HepG2 (cell line): ENCODE measurements around the gene NFATC3. TPM values are rescaled to one million over a fixed set of nuclear protein-coding genes. Genes with fewer than 3 reads are reported as not detected.
A peak's percentile ranks its signal among the peaks of the same experiment; 100 is the strongest.

Source experiments
- AGO1 ChIP-seq: fragments of 200-400 bp; formaldehyde crosslinking; IDR thresholded peaks from 2 replicates; pipeline ENCODE4 v1.6.1; 2017; ENCODE audit warnings: mild to moderate bottlenecking, low read depth, low read length, moderate library complexity; ENCODE audit not compliant: poor library complexity, severe bottlenecking
- CEBPZ ChIP-seq: IDR thresholded peaks from 2 replicates; pipeline ENCODE4 v1.6.1; 2012; ENCODE audit warnings: low read length, improper control_type of control experiment
- NCOA5 ChIP-seq: sonication (generic); formaldehyde crosslinking; IDR thresholded peaks from 2 replicates; pipeline ENCODE4 v1.4.0; 2020; ENCODE audit warnings: missing genetic modification reagents
- NR2F1 ChIP-seq, 2 experiments: fragments of 450-650 bp in 1 of 2; formaldehyde crosslinking in 1 of 2; IDR thresholded peaks; 2 replicates each; pipeline versions ENCODE4 v1.5.0 to v1.6.1; 2016 to 2020; ENCODE audit warnings: mild to moderate bottlenecking in 1 of 2, missing compliant biosample characterization in 1 of 2, missing genetic modification reagents in 1 of 2, moderate library complexity in 1 of 2
- SKI ChIP-seq: fragments of 450-650 bp; IDR thresholded peaks from one replicate; pipeline ENCODE4 v1.6.1; 2018; ENCODE audit warnings: mild to moderate bottlenecking; ENCODE audit not compliant: partially characterized antibody
- SYNCRIP ChIP-seq: fragments of 200-400 bp; formaldehyde crosslinking; IDR thresholded peaks from 2 replicates; pipeline ENCODE4 v1.6.1; 2018; ENCODE audit warnings: mild to moderate bottlenecking, low read depth, low read length; ENCODE audit not compliant: insufficient read depth
- ZBTB1 ChIP-seq: sonication (generic); formaldehyde crosslinking; IDR thresholded peaks from 2 replicates; pipeline ENCODE4 v1.4.0; 2020; ENCODE audit warnings: missing genetic modification reagents, borderline replicate concordance
- ZBTB14 ChIP-seq: sonication (generic); formaldehyde crosslinking; IDR thresholded peaks from 2 replicates; pipeline ENCODE4 v1.4.0; 2020; ENCODE audit warnings: missing genetic modification reagents
- ZFP91 ChIP-seq: sonication (generic); formaldehyde crosslinking; IDR thresholded peaks from 2 replicates; pipeline ENCODE4 v1.9.0; 2022; ENCODE audit warnings: missing genetic modification reagents, mild to moderate bottlenecking, borderline replicate concordance
- ZNF138 ChIP-seq: sonication (generic); formaldehyde crosslinking; IDR thresholded peaks from 2 replicates; pipeline ENCODE4 v1.5.0; 2020; ENCODE audit warnings: mild to moderate bottlenecking, low read depth, missing genetic modification reagents
- ZNF44 ChIP-seq: sonication (generic); formaldehyde crosslinking; IDR thresholded peaks from 2 replicates; pipeline ENCODE4 v1.5.1; 2020; ENCODE audit warnings: mild to moderate bottlenecking, missing genetic modification reagents
- ZNF558 ChIP-seq: sonication (generic); formaldehyde crosslinking; IDR thresholded peaks from 2 replicates; pipeline ENCODE4 v1.9.0; 2022; ENCODE audit warnings: mild to moderate bottlenecking, missing genetic modification reagents, borderline replicate concordance
- ZNF652 ChIP-seq: IDR thresholded peaks from 2 replicates; pipeline ENCODE4 v1.6.1; 2016; ENCODE audit warnings: low read depth, borderline replicate concordance
- ZNF768 ChIP-seq: sonication (generic); formaldehyde crosslinking; IDR thresholded peaks from 2 replicates; pipeline ENCODE4 v1.4.0; 2020; ENCODE audit warnings: missing genetic modification reagents
- ZNF792 ChIP-seq: IDR thresholded peaks from 2 replicates; pipeline ENCODE4 v1.6.1; 2016
- ZSCAN22 ChIP-seq: sonication (generic); formaldehyde crosslinking; IDR thresholded peaks from 2 replicates; pipeline ENCODE4 v1.4.0; 2020; ENCODE audit warnings: mild to moderate bottlenecking, missing genetic modification reagents
- polyA plus RNA-seq, 8 experiments: library from polyadenylated mRNA; depleted of rRNA in 3 of 8; stranded (reverse) in 7 of 8; unstranded in 1 of 8; fragments of >200 nt; fragmentation: Illumina TruSeq in 4 of 8; extraction: Trizol in 4 of 8; gene quantifications; 2 replicates each; pipeline versions ENCODE4 v1.2.1 to v1.2.3, GENCODE V29; 2011 to 2016; ENCODE audit warnings: low read depth in 4 of 8, missing spikeins in 1 of 8, mixed read lengths in 1 of 8; ENCODE audit not compliant: insufficient read depth in 1 of 8
- total RNA-seq, 5 experiments: library from RNA; depleted of rRNA; stranded (reverse); fragments of >200 nt; fragmentation: Illumina TruSeq; extraction: Trizol; gene quantifications; 2 replicates each; pipeline ENCODE4 v1.2.3, GENCODE V29; 2016; ENCODE audit warnings: low read depth in 1 of 5
- TF ChIP-seq, protein P1 (sequence below): IDR thresholded peaks from 2 replicates; pipeline ENCODE4 v1.6.1; 2016; ENCODE audit warnings: low read depth, control low read depth
- TF ChIP-seq, protein P2 (sequence below): sonication (generic); formaldehyde crosslinking; IDR thresholded peaks from 2 replicates; pipeline ENCODE4 v1.8.0; 2022; ENCODE audit warnings: mild to moderate bottlenecking, missing genetic modification reagents, moderate library complexity

NFATC3 gene
- total and polyA plus RNA-seq, 2 of the 13 experiments (the other 11 are each of a cell fraction or from before 2014, with no cell fraction given) = 52.6 to 62.7 TPM

GRCh38 chr16:68091380-68092261, 6.5 kb downstream of the NFATC3 start (continued):
- TF ChIP-seq, protein P1, sequence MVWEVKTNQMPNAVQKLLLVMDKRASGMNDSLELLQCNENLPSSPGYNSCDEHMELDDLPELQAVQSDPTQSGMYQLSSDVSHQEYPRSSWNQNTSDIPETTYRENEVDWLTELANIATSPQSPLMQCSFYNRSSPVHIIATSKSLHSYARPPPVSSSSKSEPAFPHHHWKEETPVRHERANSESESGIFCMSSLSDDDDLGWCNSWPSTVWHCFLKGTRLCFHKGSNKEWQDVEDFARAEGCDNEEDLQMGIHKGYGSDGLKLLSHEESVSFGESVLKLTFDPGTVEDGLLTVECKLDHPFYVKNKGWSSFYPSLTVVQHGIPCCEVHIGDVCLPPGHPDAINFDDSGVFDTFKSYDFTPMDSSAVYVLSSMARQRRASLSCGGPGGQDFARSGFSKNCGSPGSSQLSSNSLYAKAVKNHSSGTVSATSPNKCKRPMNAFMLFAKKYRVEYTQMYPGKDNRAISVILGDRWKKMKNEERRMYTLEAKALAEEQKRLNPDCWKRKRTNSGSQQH (CRISPR knock-in tag) = no peak
- TF ChIP-seq ZNF44 (no peak), SYNCRIP (no peak), ZNF558 (CRISPR knock-in tag) (no peak), ZNF138 (CRISPR knock-in tag) (no peak), CEBPZ (no peak), ZSCAN22 (CRISPR knock-in tag) (no peak), SKI (no peak), ZNF768 (CRISPR knock-in tag) (no peak), ZNF652 (no peak), AGO1 (no peak), NCOA5 (CRISPR knock-in tag) (no peak), NR2F1 (CRISPR knock-in tag; IDR thresholded peaks at IDR 0.05) (no peak), ZNF792 (CRISPR knock-in tag) (0 out of 2 replicates have a peak, but pooled peaks have one; percentile 29), ZBTB1 (no peak), ZFP91 (CRISPR knock-in tag) (no peak), ZBTB14 (CRISPR knock-in tag) (no peak)
- TF ChIP-seq, protein P2, sequence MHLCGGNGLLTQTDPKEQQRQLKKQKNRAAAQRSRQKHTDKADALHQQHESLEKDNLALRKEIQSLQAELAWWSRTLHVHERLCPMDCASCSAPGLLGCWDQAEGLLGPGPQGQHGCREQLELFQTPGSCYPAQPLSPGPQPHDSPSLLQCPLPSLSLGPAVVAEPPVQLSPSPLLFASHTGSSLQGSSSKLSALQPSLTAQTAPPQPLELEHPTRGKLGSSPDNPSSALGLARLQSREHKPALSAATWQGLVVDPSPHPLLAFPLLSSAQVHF (CRISPR knock-in tag) = no peak
